ENCODE results near the gene MBD4.

GRCh38 chr3:129415378-129415777 lies 24.4 kb downstream of the MBD4 start:
- TF ChIP-seq, protein P1, sequence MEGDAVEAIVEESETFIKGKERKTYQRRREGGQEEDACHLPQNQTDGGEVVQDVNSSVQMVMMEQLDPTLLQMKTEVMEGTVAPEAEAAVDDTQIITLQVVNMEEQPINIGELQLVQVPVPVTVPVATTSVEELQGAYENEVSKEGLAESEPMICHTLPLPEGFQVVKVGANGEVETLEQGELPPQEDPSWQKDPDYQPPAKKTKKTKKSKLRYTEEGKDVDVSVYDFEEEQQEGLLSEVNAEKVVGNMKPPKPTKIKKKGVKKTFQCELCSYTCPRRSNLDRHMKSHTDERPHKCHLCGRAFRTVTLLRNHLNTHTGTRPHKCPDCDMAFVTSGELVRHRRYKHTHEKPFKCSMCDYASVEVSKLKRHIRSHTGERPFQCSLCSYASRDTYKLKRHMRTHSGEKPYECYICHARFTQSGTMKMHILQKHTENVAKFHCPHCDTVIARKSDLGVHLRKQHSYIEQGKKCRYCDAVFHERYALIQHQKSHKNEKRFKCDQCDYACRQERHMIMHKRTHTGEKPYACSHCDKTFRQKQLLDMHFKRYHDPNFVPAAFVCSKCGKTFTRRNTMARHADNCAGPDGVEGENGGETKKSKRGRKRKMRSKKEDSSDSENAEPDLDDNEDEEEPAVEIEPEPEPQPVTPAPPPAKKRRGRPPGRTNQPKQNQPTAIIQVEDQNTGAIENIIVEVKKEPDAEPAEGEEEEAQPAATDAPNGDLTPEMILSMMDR (IDR thresholded peaks at IDR 0.05), result no peak
- no peak for TF ChIP-seq POLR2A (IDR thresholded peaks at IDR 0.05)

Data from thyroid gland (tissue), 4 donors.